Neuron (in vitro differentiated cells): ENCODE results near the gene HECTD4.
"Not testable (repeated sequence)": the region's sequence is repeated elsewhere in the genome, so short reads cannot be mapped to it uniquely, and the experiment has no call there.

Experiments used
- H2AFZ ChIP-seq: one replicate; pipeline ENCODE4 v1.6.1; 2013; ENCODE audit warnings: low read depth, mild to moderate bottlenecking, inconsistent platforms, low read length, moderate library complexity
- H3K27me3 ChIP-seq: one replicate; pipeline ENCODE4 v1.6.1; 2013; ENCODE audit warnings: low read length; ENCODE audit not compliant: insufficient read depth
- H3K36me3 ChIP-seq: one replicate; pipeline ENCODE4 v1.6.1; 2013; ENCODE audit warnings: low read length; ENCODE audit not compliant: insufficient read depth
- H3K4me1 ChIP-seq: one replicate; pipeline ENCODE4 v1.6.1; 2013; ENCODE audit warnings: low read length; ENCODE audit not compliant: insufficient read depth
- H3K4me3 ChIP-seq: 2 replicates; pipeline ENCODE4 v1.5.1; 2013; ENCODE audit warnings: mild to moderate bottlenecking, low read length, moderate library complexity
- H3K9me3 ChIP-seq: one replicate; pipeline ENCODE4 v1.6.1; 2013; ENCODE audit warnings: low read length

Gene HECTD4

GRCh38 chr12:112285600-112286401 is 96.4 kb downstream of the HECTD4 start:
- Histone ChIP-seq H3K9me3 (peaks cover 4% of the 10 kb centered on the region), H2AFZ (no peak overlapping the region), H3K27me3 (no peaks in the 10 kb centered on the region), H3K4me1 (peaks cover 3% of the 10 kb centered on the region), H3K36me3 (peaks cover 7% of the 10 kb centered on the region), H3K4me3 (no peak overlapping the region)

GRCh38 chr12:112283546-112283945 is 98.7 kb downstream of the HECTD4 start:
- H3K36me3 ChIP-seq, result peaks cover 5% of the 10 kb centered on the region
- peaks cover 2% of the 10 kb centered on the region for H3K9me3 ChIP-seq
- peaks cover 3% of the 10 kb centered on the region for H3K4me1 ChIP-seq
- H2AFZ ChIP-seq, result no peak overlapping the region
- H3K4me3 ChIP-seq, result no peak overlapping the region
- H3K27me3 ChIP-seq, result no peaks in the 10 kb centered on the region

DNA sequence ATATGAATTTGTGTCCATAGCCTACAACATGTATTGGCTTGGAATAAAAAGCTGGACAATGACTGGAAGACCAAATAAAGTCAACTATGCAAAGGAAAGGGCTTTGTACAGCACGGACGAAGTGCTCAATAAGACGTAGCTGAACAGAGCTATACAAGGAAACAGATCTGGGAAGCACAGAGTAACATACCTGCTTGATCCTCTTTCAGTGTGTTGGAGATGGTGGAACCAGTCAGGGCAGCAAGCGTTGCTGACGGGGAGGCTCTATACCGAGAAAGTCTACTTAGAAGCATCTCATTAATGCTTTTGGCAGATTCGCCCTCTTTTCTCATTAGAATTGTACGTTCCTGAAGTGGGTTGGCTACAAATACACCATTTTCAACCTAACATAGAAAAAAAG is 99.3 kb downstream of the HECTD4 start:
- peaks cover 3% of the 10 kb centered on the region for H3K4me1 ChIP-seq

DNA sequence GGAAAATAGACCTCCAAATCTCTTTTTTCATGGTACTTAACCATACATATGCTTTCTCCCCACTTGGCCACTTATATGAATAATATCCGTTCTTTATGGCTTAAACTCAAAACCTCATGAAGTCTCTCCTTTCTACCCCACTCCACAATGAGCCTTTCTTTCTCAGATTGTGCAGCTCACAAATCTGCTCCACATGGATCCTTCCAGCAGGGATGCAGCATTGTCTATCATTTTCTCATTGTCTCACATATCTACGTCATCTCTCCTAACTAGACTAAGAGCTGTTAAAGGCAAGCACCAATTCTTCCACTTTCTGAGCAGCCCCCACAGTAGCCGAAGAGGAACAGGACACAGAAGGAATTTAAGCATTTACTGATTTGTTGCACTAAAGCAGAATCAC is 106.4 kb downstream of the HECTD4 start:
- Histone ChIP-seq H3K36me3 (peaks cover 37% of the 10 kb centered on the region), H3K4me3 (no peak overlapping the region), H3K27me3 (no peaks in the 10 kb centered on the region), H3K9me3 (peaks cover 2% of the 10 kb centered on the region), H3K4me1 (no peaks in the 10 kb centered on the region), H2AFZ (no peak overlapping the region)

More for the DNA sequence above, 99.3 kb downstream of the HECTD4 start:
- Histone ChIP-seq H2AFZ (no peak overlapping the region), H3K4me3 (no peak overlapping the region), H3K27me3 (no peaks in the 10 kb centered on the region), H3K9me3 (no peaks in the 10 kb centered on the region), H3K36me3 (peaks cover 9% of the 10 kb centered on the region)

- H3K36me3 ChIP-seq, result peaks cover 43% of the 10 kb centered on the region
- no peaks in the 10 kb centered on the region for H3K4me1 ChIP-seq
- no peak overlapping the region for H3K4me3 ChIP-seq
- peaks cover 2% of the 10 kb centered on the region for H3K9me3 ChIP-seq
- no peaks in the 10 kb centered on the region for H3K27me3 ChIP-seq
- no peak overlapping the region for H2AFZ ChIP-seq
Observed at GRCh38 chr12:112275207-112275606, 107.0 kb downstream of the HECTD4 start.

- Histone ChIP-seq H3K36me3 (peaks cover 65% of the 10 kb centered on the region), H3K4me1 (no peaks in the 10 kb centered on the region), H3K9me3 (peaks cover 4% of the 10 kb centered on the region), H2AFZ (no peak overlapping the region), H3K27me3 (no peaks in the 10 kb centered on the region), H3K4me3 (no peak overlapping the region)
Observed at GRCh38 chr12:112270673-112271072, 111.6 kb downstream of the HECTD4 start.

GRCh38 chr12:112266473-112266872 is 115.8 kb downstream of the HECTD4 start:
- H3K36me3 ChIP-seq, result peaks cover 71% of the 10 kb centered on the region

GRCh38 chr12:112261559-112261958 is 120.7 kb downstream of the HECTD4 start:
- H3K36me3 ChIP-seq, result peaks cover 65% of the 10 kb centered on the region
- no peak overlapping the region for H2AFZ ChIP-seq
- no peaks in the 10 kb centered on the region for H3K27me3 ChIP-seq
- H3K4me3 ChIP-seq, result no peak overlapping the region
- no peaks in the 10 kb centered on the region for H3K9me3 ChIP-seq
- no peaks in the 10 kb centered on the region for H3K4me1 ChIP-seq

More at GRCh38 chr12:112266473-112266872, 115.8 kb downstream of the HECTD4 start:
- no peak overlapping the region for H3K4me3 ChIP-seq
- no peak overlapping the region for H2AFZ ChIP-seq
- H3K27me3 ChIP-seq, result no peaks in the 10 kb centered on the region
- no peaks in the 10 kb centered on the region for H3K4me1 ChIP-seq
- peaks cover 2% of the 10 kb centered on the region for H3K9me3 ChIP-seq

DNA sequence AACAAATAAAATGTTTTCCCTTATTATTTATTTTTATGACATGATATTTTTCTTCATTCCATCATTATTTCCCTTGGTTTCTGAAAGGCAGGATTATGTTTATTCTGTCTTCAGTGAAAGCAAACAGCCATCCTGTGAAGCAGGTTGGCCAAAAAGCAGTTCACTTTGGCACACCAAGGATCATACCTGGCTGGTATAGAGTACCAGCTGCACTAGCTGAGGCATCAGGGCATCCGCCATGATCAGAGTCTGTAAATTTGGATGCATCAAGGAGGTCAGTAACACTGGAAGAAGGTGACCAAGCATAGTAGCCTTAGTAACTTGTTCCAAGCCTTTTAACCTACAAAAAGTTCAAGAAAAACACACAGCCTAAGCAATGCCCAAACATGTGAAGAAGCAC is 123.3 kb downstream of the HECTD4 start:
- no peak overlapping the region for H2AFZ ChIP-seq
- peaks cover 64% of the 10 kb centered on the region for H3K36me3 ChIP-seq
- H3K27me3 ChIP-seq, result no peaks in the 10 kb centered on the region
- no peak overlapping the region for H3K4me3 ChIP-seq
- H3K9me3 ChIP-seq, result no peaks in the 10 kb centered on the region
- H3K4me1 ChIP-seq, result no peaks in the 10 kb centered on the region

GRCh38 chr12:112256780-112257179 is 125.5 kb downstream of the HECTD4 start:
- no peak overlapping the region for H3K4me3 ChIP-seq
- H3K4me1 ChIP-seq, result no peaks in the 10 kb centered on the region
- H3K36me3 ChIP-seq, result peaks cover 78% of the 10 kb centered on the region

GRCh38 chr12:112252184-112252583 is 130.0 kb downstream of the HECTD4 start:
- no peaks in the 10 kb centered on the region for H3K27me3 ChIP-seq
- H3K4me3 ChIP-seq, result no peak overlapping the region
- H3K36me3 ChIP-seq, result peaks cover 72% of the 10 kb centered on the region
- no peak overlapping the region for H2AFZ ChIP-seq
- H3K4me1 ChIP-seq, result no peaks in the 10 kb centered on the region
- H3K9me3 ChIP-seq, result no peaks in the 10 kb centered on the region

More at GRCh38 chr12:112256780-112257179, 125.5 kb downstream of the HECTD4 start:
- H3K27me3 ChIP-seq, result no peaks in the 10 kb centered on the region
- no peak overlapping the region for H2AFZ ChIP-seq
- H3K9me3 ChIP-seq, result no peaks in the 10 kb centered on the region

DNA sequence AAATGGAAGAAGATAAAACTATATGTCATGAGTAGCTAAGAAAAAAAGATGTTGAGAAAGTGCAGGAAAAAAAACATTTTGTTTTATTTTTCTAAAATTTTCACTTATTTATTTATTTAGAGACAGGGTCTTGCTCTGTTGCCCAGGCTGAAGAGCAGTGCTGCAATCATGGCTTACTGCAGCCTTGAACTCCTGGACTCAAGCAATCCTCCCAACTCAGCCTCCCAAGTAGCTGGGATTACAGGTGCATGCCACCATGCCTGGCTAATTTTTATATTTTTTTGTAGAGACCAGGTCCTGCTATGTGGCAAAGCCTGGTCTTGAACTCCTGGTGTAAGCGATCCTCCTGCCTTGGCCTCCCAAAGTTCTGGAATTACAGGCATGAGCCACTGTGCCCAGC is 137.3 kb downstream of the HECTD4 start:
- H3K4me1 ChIP-seq, H3K9me3 ChIP-seq, H3K27me3 ChIP-seq, H3K4me3 ChIP-seq, H2AFZ ChIP-seq: not testable (repeated sequence)
- H3K36me3 ChIP-seq, result peaks cover 68% of the 10 kb centered on the region

- no peak overlapping the region for H3K4me3 ChIP-seq
- no peaks in the 10 kb centered on the region for H3K27me3 ChIP-seq
- peaks cover 78% of the 10 kb centered on the region for H3K36me3 ChIP-seq
- no peaks in the 10 kb centered on the region for H3K4me1 ChIP-seq
- H2AFZ ChIP-seq, result no peak overlapping the region
- no peaks in the 10 kb centered on the region for H3K9me3 ChIP-seq
Observed at GRCh38 chr12:112243255-112244110, 138.7 kb downstream of the HECTD4 start.
